A549 (cell line): Measurements from ENCODE around the gene ATP10A. TPM values are rescaled to one million over a fixed set of nuclear protein-coding genes. Genes with fewer than 3 reads are reported as not detected.

Source experiments
- ATAC-seq, 2 experiments: fragments of 200-7000 bp in 1 of 2; fragments of >200 bp in 1 of 2; cut with Nextera tagmentation in 1 of 2; cut with Tn5 transposase in 1 of 2; 3 replicates each; pipeline versions ENCODE4 v1.8.0 to v1.9.1; 2018 to 2020; ENCODE audit warnings: mild to moderate bottlenecking in 1 of 2, moderate library complexity in 1 of 2
- CTCF ChIA-PET: fragments of 300-600 bp; sonication (Branson Sonifier 250); formaldehyde crosslinking; extraction: SDS; loops from one replicate; lab custom pipeline; 2021; ENCODE audit warnings: antibody characterized with exemption, inconsistent platforms; lab: Yijun Ruan, JAX
- POLR2A ChIA-PET: fragments of 350-600 bp; formaldehyde crosslinking; extraction: SDS; loops from one replicate; lab custom pipeline; 2021; ENCODE audit warnings: antibody characterized with exemption, inconsistent platforms; lab: Yijun Ruan, JAX
- DNase-seq, 2 experiments: peaks; one replicate each; pipeline versions ENCODE4 v3.0.0 to v3.0.0-alpha.2; 2011 to 2016; ENCODE audit warnings: low read depth in 1 of 2, low spot score in 1 of 2
- FAIRE-seq: peaks from 2 replicates; lab custom pipeline; 2011; peaks lifted over from hg19 to GRCh38; lab: Jason Lieb, UNC
- H3K27ac ChIP-seq, 2 experiments: fragments of >200 bp; sonication (Bioruptor Twin); formaldehyde crosslinking; 3 replicates each; pipeline ENCODE4 v1.5.1; 2016 to 2017
- H3K4me1 ChIP-seq: fragments of >200 bp; sonication (Bioruptor Twin); formaldehyde crosslinking; 3 replicates; pipeline ENCODE4 v1.6.1; 2016
- H3K4me2 ChIP-seq: fragments of >200 bp; sonication (Bioruptor Twin); formaldehyde crosslinking; 3 replicates; pipeline ENCODE4 v1.6.1; 2016
- H3K4me3 ChIP-seq: fragments of >200 bp; sonication (Bioruptor Twin); formaldehyde crosslinking; 3 replicates; pipeline ENCODE4 v1.5.1; 2016
- H3K9me3 ChIP-seq: fragments of >200 bp; sonication (Bioruptor Twin); formaldehyde crosslinking; 3 replicates; pipeline ENCODE4 v1.6.1; 2016
- BHLHE40 ChIP-seq: IDR thresholded peaks from 2 replicates; pipeline ENCODE4 v1.6.1; 2012; ENCODE audit warnings: low read depth, low read length, inconsistent platforms
- HOXB13 ChIP-seq: fragments of 250-450 bp; sonication (Bioruptor Pico); IDR thresholded peaks from 2 replicates; pipeline ENCODE4 v1.5.0; 2020; ENCODE audit warnings: low read depth, mild to moderate bottlenecking, moderate library complexity
- HOXB5 ChIP-seq: fragments of 250-450 bp; sonication (Bioruptor Pico); IDR thresholded peaks from 2 replicates; pipeline ENCODE4 v1.5.0; 2020; ENCODE audit warnings: mild to moderate bottlenecking, moderate library complexity
- JUNB ChIP-seq: fragments of >200 bp; sonication (Bioruptor Twin); formaldehyde crosslinking; IDR thresholded peaks from 2 replicates; pipeline ENCODE4 v1.6.1; 2016
- KDM5A ChIP-seq: fragments of 200-600 bp; sonication (generic); IDR thresholded peaks from 2 replicates; pipeline ENCODE4 v1.6.1; 2016; ENCODE audit warnings: antibody characterized with exemption, mild to moderate bottlenecking
- MAFK ChIP-seq: fragments of 450-650 bp; IDR thresholded peaks from 2 replicates; pipeline ENCODE4 v1.6.1; 2014; ENCODE audit not compliant: partially characterized antibody
- MAZ ChIP-seq: fragments of 150-350 bp; IDR thresholded peaks from 2 replicates; pipeline ENCODE4 v1.6.1; 2014; ENCODE audit warnings: antibody characterized with exemption, low read depth, low read length, borderline replicate concordance
- MYC ChIP-seq: IDR thresholded peaks from 2 replicates; pipeline ENCODE4 v1.6.1; 2012; ENCODE audit warnings: mild to moderate bottlenecking, inconsistent platforms, low read length, improper control_type of control experiment, borderline replicate concordance
- NR3C1 ChIP-seq: fragments of >200 bp; sonication (Bioruptor Twin); formaldehyde crosslinking; IDR thresholded peaks from 3 replicates; pipeline ENCODE4 v1.6.1; 2017
- RAD21 ChIP-seq, 2 experiments: fragments of >200 bp in 1 of 2; sonication (Bioruptor Twin) in 1 of 2; formaldehyde crosslinking in 1 of 2; IDR thresholded peaks in 1 of 2; conservative IDR thresholded peaks in 1 of 2; 2 replicates in 1 of 2; 3 replicates in 1 of 2; pipeline ENCODE4 v1.6.1; 2012 to 2018; ENCODE audit warnings: inconsistent platforms in 1 of 2
- RCOR1 ChIP-seq: fragments of 150-350 bp; IDR thresholded peaks from 2 replicates; pipeline ENCODE4 v1.6.1; 2014; ENCODE audit warnings: antibody characterized with exemption, low read length, low read depth
- RFX5 ChIP-seq: fragments of 450-650 bp; IDR thresholded peaks from 2 replicates; pipeline ENCODE4 v1.7.1; 2014; ENCODE audit warnings: antibody characterized with exemption, mild to moderate bottlenecking, moderate library complexity
- SMC3 ChIP-seq: fragments of >200 bp; sonication (Bioruptor Twin); formaldehyde crosslinking; IDR thresholded peaks from 3 replicates; pipeline ENCODE4 v1.6.1; 2018; ENCODE audit warnings: inconsistent platforms
- TP53 ChIP-seq: fragments of 250-450 bp; sonication (Bioruptor Pico); IDR thresholded peaks from 2 replicates; pipeline ENCODE4 v1.5.0; 2021; ENCODE audit warnings: mild to moderate bottlenecking, moderate library complexity
- ZC3H11A ChIP-seq: fragments of 450-650 bp; IDR thresholded peaks from 2 replicates; pipeline ENCODE4 v1.6.1; 2014; ENCODE audit warnings: antibody characterized with exemption, mild to moderate bottlenecking
- ZFP36 ChIP-seq: fragments of 450-650 bp; IDR thresholded peaks from 2 replicates; pipeline ENCODE4 v1.6.1; 2014; ENCODE audit warnings: borderline replicate concordance; ENCODE audit not compliant: partially characterized antibody
- ZNF302 ChIP-seq: fragments of 250-450 bp; sonication (Bioruptor Pico); IDR thresholded peaks from 2 replicates; pipeline ENCODE4 v1.9.0; 2021; ENCODE audit warnings: inconsistent platforms, mild to moderate bottlenecking, moderate library complexity
- ZSCAN20 ChIP-seq: fragments of 250-450 bp; sonication (Bioruptor Pico); IDR thresholded peaks from 2 replicates; pipeline ENCODE4 v1.8.0; 2022; ENCODE audit warnings: mild to moderate bottlenecking, moderate library complexity
- WGBS: methylation state at CpG from one replicate; pipeline ENCODE4 v1.1.6; 2017; ENCODE audit errors: missing lambda C conversion rate; 5-methylcytosine and 5-hydroxymethylcytosine counted together
- polyA plus RNA-seq, 4 experiments: library from polyadenylated mRNA; depleted of rRNA in 3 of 4; stranded (reverse); fragments of >200 nt; fragmentation: RNase III in 1 of 4; extraction: RNeasy Plus Mini Kit Qiagen cat#74134 plus additional on column Dnase treatment in 1 of 4; gene quantifications; 2 replicates in 3 of 4; 3 replicates in 1 of 4; pipeline ENCODE4 v1.2.3, GENCODE V29; 2011 to 2017
- TF ChIP-seq, protein P1 (sequence below): fragments of 200-600 bp; sonication (generic); IDR thresholded peaks from 2 replicates; pipeline ENCODE4 v1.6.1; 2016; ENCODE audit warnings: antibody characterized with exemption, mild to moderate bottlenecking, moderate library complexity
- TF ChIP-seq, protein P2 (sequence below): fragments of >200 bp; sonication (Bioruptor Twin); formaldehyde crosslinking; IDR thresholded peaks from 3 replicates; pipeline ENCODE4 v1.6.1; 2016
- TF ChIP-seq, protein P3 (sequence below): fragments of 250-450 bp; sonication (Bioruptor Pico); IDR thresholded peaks from 2 replicates; pipeline ENCODE4 v1.5.0; 2020; ENCODE audit warnings: low read depth, mild to moderate bottlenecking, moderate library complexity

The ATP10A gene
- polyA plus RNA-seq, 2 of the 4 experiments (the other 2 are of a cell fraction) = 5.9 to 7.6 TPM

DNA sequence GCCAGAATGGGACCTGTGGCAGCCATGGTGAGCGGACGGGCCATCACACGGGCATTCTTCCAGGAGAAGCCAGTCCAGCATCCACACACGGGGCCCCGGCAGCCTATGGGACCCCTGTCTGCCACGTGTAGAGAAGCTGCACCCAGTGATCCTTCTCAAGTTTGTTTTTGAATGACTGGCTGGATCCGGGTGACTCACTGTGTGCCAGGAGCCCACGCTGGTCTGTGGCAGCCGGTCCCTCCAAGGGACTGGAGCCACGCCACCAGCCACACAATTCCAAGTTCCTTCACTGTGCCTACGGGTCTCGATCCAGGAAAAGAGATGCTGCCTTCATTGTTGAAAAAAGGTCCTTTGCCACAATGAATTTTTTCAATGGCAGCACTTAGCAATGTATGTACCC lies 58.1 kb downstream of the ATP10A start:
- TF ChIP-seq, protein P1, sequence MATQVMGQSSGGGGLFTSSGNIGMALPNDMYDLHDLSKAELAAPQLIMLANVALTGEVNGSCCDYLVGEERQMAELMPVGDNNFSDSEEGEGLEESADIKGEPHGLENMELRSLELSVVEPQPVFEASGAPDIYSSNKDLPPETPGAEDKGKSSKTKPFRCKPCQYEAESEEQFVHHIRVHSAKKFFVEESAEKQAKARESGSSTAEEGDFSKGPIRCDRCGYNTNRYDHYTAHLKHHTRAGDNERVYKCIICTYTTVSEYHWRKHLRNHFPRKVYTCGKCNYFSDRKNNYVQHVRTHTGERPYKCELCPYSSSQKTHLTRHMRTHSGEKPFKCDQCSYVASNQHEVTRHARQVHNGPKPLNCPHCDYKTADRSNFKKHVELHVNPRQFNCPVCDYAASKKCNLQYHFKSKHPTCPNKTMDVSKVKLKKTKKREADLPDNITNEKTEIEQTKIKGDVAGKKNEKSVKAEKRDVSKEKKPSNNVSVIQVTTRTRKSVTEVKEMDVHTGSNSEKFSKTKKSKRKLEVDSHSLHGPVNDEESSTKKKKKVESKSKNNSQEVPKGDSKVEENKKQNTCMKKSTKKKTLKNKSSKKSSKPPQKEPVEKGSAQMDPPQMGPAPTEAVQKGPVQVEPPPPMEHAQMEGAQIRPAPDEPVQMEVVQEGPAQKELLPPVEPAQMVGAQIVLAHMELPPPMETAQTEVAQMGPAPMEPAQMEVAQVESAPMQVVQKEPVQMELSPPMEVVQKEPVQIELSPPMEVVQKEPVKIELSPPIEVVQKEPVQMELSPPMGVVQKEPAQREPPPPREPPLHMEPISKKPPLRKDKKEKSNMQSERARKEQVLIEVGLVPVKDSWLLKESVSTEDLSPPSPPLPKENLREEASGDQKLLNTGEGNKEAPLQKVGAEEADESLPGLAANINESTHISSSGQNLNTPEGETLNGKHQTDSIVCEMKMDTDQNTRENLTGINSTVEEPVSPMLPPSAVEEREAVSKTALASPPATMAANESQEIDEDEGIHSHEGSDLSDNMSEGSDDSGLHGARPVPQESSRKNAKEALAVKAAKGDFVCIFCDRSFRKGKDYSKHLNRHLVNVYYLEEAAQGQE = no peak
- TF ChIP-seq NR3C1 = no peak
- no peak for TF ChIP-seq HOXB13 (CRISPR knock-in tag)
- no peak for TF ChIP-seq ZSCAN20 (CRISPR knock-in tag)
- no peak for TF ChIP-seq RFX5
- no peak for TF ChIP-seq ZFP36
- TF ChIP-seq MAZ = no peak
- no peak for TF ChIP-seq RAD21 (conservative IDR thresholded peaks at IDR 0.05 in 1 of 2, IDR thresholded peaks at IDR 0.05 in 1 of 2)
- TF ChIP-seq ZNF302 = no peak
- TF ChIP-seq TP53 (CRISPR knock-in tag) = no peak
- TF ChIP-seq JUNB = no peak
- TF ChIP-seq BHLHE40 = no peak
- no peak for TF ChIP-seq KDM5A
- TF ChIP-seq ZC3H11A = no peak
- no peak for TF ChIP-seq MAFK
- TF ChIP-seq RCOR1 = no peak
- TF ChIP-seq, protein P2, sequence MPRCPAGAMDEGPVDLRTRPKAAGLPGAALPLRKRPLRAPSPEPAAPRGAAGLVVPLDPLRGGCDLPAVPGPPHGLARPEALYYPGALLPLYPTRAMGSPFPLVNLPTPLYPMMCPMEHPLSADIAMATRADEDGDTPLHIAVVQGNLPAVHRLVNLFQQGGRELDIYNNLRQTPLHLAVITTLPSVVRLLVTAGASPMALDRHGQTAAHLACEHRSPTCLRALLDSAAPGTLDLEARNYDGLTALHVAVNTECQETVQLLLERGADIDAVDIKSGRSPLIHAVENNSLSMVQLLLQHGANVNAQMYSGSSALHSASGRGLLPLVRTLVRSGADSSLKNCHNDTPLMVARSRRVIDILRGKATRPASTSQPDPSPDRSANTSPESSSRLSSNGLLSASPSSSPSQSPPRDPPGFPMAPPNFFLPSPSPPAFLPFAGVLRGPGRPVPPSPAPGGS = no peak
- no peaks in the 10 kb centered on the region for H3K9me3 ChIP-seq
- no peak for FAIRE-seq
- H3K4me2 ChIP-seq = no peak overlapping the region
- WGBS = 67% methylated on average over 9 of the region's 12 CpGs
- peak overlapping the region in 1 of 2 experiments; percentile 34; a peak in 2 of 6 replicates for H3K27ac ChIP-seq
- ChIA-PET CTCF (no interaction called here), POLR2A (no interaction called here)
- peaks cover 7% of the 10 kb centered on the region; the same call in 1 of the 3 replicates for H3K4me1 ChIP-seq
- DNase-seq = no peak
- no peak overlapping the region for H3K4me3 ChIP-seq
- ATAC-seq = peak; percentile 43 to 50; a peak in 3 of 6 replicates

DNA sequence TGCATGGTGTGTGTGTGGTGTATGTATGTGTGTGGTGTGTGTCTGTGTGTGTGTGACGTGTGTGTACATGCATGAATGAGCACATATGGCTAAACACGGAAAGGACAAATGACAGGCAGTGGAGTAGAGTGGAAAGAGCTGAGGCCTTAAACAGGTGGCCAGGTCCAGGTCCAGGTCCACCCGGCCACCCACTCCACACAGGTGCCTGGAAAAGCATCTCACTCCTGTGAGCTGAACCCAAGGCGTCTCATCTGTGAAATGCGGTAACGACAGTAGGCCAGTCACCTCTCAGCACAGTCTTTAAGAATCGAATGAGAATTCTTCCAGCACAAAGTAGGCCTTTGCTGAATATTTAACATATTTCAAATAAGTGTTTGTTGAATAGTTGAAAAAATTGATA lies 58.7 kb downstream of the ATP10A start:
- 94% methylated on average over 7 of the region's 7 CpGs for WGBS
- POLR2A ChIA-PET = no interaction called here

More for the DNA sequence above, 58.7 kb downstream of the ATP10A start:
- Histone ChIP-seq H3K9me3 (no peaks in the 10 kb centered on the region), H3K4me2 (no peak overlapping the region), H3K27ac (no peak overlapping the region), H3K4me1 (peaks cover 7% of the 10 kb centered on the region; the same call in 1 of the 3 replicates), H3K4me3 (no peak overlapping the region)
- ATAC-seq (no peak), FAIRE-seq (no peak), DNase-seq (no peak)
- no peak for TF ChIP-seq TP53 (CRISPR knock-in tag)
- TF ChIP-seq MYC = no peak
- TF ChIP-seq, protein P3, sequence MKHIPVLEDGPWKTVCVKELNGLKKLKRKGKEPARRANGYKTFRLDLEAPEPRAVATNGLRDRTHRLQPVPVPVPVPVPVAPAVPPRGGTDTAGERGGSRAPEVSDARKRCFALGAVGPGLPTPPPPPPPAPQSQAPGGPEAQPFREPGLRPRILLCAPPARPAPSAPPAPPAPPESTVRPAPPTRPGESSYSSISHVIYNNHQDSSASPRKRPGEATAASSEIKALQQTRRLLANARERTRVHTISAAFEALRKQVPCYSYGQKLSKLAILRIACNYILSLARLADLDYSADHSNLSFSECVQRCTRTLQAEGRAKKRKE (CRISPR knock-in tag) = no peak
- no peak for TF ChIP-seq JUNB
- TF ChIP-seq ZSCAN20 (CRISPR knock-in tag) = no peak
- TF ChIP-seq ZFP36 = no peak
- no peak for TF ChIP-seq SMC3
- TF ChIP-seq HOXB5 = no peak
- CTCF ChIA-PET = no interaction called here
